Lower leg skin (tissue), 3 donors: ENCODE results near the gene STXBP5L.

ENCODE experiments used
- POLR2A ChIP-seq, 2 donors: fragments of 450-650 bp; IDR thresholded peaks; one replicate each; pipeline ENCODE4 v1.6.1; 2016 to 2017; ENCODE audit warnings: antibody characterized with exemption in 2 of 2, mild to moderate bottlenecking in 1 of 2, moderate library complexity in 1 of 2
- TF ChIP-seq, protein P1 (sequence below), 3 donors: fragments of 450-650 bp; IDR thresholded peaks; one replicate each; pipeline ENCODE4 v1.5.1; 2016; ENCODE audit warnings: antibody characterized with exemption in 3 of 3, mild to moderate bottlenecking in 3 of 3, moderate library complexity in 2 of 3

DNA sequence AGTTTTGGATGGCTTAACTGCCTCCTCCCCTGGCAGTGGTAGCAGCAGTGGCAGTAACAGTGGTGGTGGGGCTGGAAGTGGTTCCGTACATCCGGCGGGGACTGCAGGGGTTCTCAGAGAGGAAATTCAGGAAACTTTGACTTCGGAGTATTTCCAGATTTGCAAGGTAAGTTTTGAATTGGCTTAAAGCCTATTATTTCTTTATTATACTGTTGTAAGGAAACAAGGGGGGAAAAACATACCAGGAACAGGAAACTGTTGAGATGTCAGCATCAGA is 1.5 kb downstream of the STXBP5L start:
- TF ChIP-seq, protein P1, sequence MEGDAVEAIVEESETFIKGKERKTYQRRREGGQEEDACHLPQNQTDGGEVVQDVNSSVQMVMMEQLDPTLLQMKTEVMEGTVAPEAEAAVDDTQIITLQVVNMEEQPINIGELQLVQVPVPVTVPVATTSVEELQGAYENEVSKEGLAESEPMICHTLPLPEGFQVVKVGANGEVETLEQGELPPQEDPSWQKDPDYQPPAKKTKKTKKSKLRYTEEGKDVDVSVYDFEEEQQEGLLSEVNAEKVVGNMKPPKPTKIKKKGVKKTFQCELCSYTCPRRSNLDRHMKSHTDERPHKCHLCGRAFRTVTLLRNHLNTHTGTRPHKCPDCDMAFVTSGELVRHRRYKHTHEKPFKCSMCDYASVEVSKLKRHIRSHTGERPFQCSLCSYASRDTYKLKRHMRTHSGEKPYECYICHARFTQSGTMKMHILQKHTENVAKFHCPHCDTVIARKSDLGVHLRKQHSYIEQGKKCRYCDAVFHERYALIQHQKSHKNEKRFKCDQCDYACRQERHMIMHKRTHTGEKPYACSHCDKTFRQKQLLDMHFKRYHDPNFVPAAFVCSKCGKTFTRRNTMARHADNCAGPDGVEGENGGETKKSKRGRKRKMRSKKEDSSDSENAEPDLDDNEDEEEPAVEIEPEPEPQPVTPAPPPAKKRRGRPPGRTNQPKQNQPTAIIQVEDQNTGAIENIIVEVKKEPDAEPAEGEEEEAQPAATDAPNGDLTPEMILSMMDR (IDR thresholded peaks at IDR 0.05): no peak
- TF ChIP-seq POLR2A (IDR thresholded peaks at IDR 0.05): no peak
